Smooth muscle cell (in vitro differentiated cells): Measurements from ENCODE around the gene GRIK4. TPM values are rescaled to one million over a fixed set of nuclear protein-coding genes. Genes with fewer than 3 reads are reported as not detected.
"Not testable (repeated sequence)": the region's sequence is repeated elsewhere in the genome, so short reads cannot be mapped to it uniquely, and the experiment has no call there.

ENCODE experiments used
- DNase-seq: peaks from one replicate; lab custom pipeline; 2025; ENCODE audit not compliant: unreplicated experiment; lab: John Stamatoyannopoulos, UW
- H2AFZ ChIP-seq: fragments of 200-600 bp; sonication (generic); 2 replicates; pipeline ENCODE4 v1.6.0; 2016; ENCODE audit warnings: antibody characterized with exemption, low read depth, mild to moderate bottlenecking
- H3F3A ChIP-seq: fragments of 200-600 bp; sonication (generic); 2 replicates; pipeline ENCODE4 v1.6.0; 2017; ENCODE audit warnings: antibody characterized with exemption, low read depth
- H3K27ac ChIP-seq: fragments of 200-600 bp; sonication (generic); 2 replicates; pipeline ENCODE4 v1.5.1; 2016; ENCODE audit warnings: low read depth, mild to moderate bottlenecking
- H3K27me3 ChIP-seq: fragments of 200-600 bp; sonication (generic); 2 replicates; pipeline ENCODE4 v1.6.1; 2016; ENCODE audit warnings: low read depth, mild to moderate bottlenecking
- H3K36me3 ChIP-seq: fragments of 200-600 bp; sonication (generic); 2 replicates; pipeline ENCODE4 v1.5.1; 2016; ENCODE audit warnings: low read depth
- H3K4me1 ChIP-seq: fragments of 200-600 bp; sonication (generic); 2 replicates; pipeline ENCODE4 v1.5.1; 2016; ENCODE audit warnings: low read depth
- H3K4me2 ChIP-seq: fragments of 200-600 bp; sonication (generic); 2 replicates; pipeline ENCODE4 v1.6.0; 2016; ENCODE audit warnings: mild to moderate bottlenecking
- H3K4me3 ChIP-seq: fragments of 200-600 bp; sonication (generic); 2 replicates; pipeline ENCODE4 v1.5.1; 2016; ENCODE audit warnings: mild to moderate bottlenecking
- H3K79me2 ChIP-seq: fragments of 200-600 bp; sonication (generic); 2 replicates; pipeline ENCODE4 v1.6.0; 2016; ENCODE audit warnings: low read depth, mild to moderate bottlenecking
- H3K9ac ChIP-seq: fragments of 200-600 bp; sonication (generic); 2 replicates; pipeline ENCODE4 v1.6.0; 2016; ENCODE audit warnings: low read depth
- H3K9me3 ChIP-seq: fragments of 200-600 bp; sonication (generic); replicated peaks from 2 replicates; pipeline ENCODE4 v1.5.1; 2016; ENCODE audit warnings: low read depth
- H4K20me1 ChIP-seq: fragments of 200-600 bp; sonication (generic); 2 replicates; pipeline ENCODE4 v1.6.0; 2016; ENCODE audit warnings: low read depth
- WGBS: methylation state at CpG from one replicate; pipeline ENCODE4 v1.1.7; 2016; ENCODE audit warnings: low lambda C conversion rate; 5-methylcytosine and 5-hydroxymethylcytosine counted together
- polyA plus RNA-seq: library from polyadenylated mRNA; unstranded; fragments of >200 nt; fragmentation: Nextera tagmentation; extraction: Ambion mirVana; gene quantifications from 2 replicates; pipeline ENCODE4 v1.2.1, GENCODE V29; 2016
- total RNA-seq: library from RNA; depleted of rRNA; stranded (reverse); fragments of >200 nt; gene quantifications from 2 replicates; pipeline ENCODE4 v1.2.3, GENCODE V29; 2014
- TF ChIP-seq, protein P1 (sequence below): fragments of 200-600 bp; sonication (generic); IDR thresholded peaks from 2 replicates; pipeline ENCODE4 v1.5.1; 2017; ENCODE audit warnings: borderline replicate concordance, mild to moderate bottlenecking, antibody characterized with exemption; ENCODE audit not compliant: insufficient read depth, poor library complexity, severe bottlenecking

Gene GRIK4
- total and polyA plus RNA-seq, 2 experiments from 2014 or later: not detected

DNA sequence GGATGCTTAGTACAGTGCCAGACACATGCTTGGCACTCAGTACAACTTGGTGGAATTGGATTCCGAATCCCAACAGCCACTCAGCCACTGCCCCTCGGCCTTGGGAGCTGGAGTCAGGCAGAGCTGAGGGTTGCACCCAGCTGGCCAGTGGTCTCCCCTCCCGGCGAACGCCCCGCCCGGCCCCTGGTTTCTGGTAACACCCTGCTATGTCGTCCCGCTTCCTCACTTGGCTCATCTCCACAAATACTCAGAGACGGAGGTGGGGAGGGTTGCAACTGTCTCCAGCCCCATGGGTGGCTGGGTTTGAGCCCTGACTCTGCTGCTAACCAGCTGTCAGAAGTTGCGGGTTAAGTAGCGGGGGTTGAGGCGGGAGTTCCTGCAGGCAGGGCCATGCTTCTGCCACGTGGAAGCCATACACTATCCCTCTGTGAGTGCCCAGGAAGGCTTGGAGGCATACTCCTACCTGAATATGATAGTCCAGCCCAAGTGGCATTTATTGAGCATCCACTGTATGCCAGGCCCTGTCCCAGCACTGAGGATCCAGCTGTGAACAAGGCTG is 67.1 kb downstream of the GRIK4 start:
- H3K79me2 ChIP-seq: no peaks in the 10 kb centered on the region
- TF ChIP-seq, protein P1, sequence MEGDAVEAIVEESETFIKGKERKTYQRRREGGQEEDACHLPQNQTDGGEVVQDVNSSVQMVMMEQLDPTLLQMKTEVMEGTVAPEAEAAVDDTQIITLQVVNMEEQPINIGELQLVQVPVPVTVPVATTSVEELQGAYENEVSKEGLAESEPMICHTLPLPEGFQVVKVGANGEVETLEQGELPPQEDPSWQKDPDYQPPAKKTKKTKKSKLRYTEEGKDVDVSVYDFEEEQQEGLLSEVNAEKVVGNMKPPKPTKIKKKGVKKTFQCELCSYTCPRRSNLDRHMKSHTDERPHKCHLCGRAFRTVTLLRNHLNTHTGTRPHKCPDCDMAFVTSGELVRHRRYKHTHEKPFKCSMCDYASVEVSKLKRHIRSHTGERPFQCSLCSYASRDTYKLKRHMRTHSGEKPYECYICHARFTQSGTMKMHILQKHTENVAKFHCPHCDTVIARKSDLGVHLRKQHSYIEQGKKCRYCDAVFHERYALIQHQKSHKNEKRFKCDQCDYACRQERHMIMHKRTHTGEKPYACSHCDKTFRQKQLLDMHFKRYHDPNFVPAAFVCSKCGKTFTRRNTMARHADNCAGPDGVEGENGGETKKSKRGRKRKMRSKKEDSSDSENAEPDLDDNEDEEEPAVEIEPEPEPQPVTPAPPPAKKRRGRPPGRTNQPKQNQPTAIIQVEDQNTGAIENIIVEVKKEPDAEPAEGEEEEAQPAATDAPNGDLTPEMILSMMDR: no peak

DNA sequence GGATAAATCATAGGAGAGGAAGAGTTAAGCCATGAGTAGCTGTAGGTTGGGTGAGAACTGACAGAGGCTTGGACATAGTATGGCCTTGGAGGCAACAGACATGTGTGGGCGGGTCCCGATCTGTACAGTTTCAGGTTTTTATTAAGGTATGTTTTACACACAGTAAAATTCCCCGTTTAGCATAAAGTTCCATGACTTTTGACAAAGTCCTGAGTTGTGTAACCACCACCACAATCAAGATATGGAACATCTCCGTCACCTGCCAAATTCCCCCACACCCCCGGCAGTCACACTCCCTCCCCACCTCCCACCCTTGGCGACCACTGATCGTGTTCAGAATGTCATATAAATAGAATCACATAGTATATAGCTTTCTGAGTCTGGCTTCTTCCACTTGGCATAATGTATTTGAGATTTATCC is 68.1 kb downstream of the GRIK4 start:
- peaks cover 17% of the 10 kb centered on the region for H3K27me3 ChIP-seq
- no peak overlapping the region for H2AFZ ChIP-seq
- no peak overlapping the region for H3K4me3 ChIP-seq
- H3F3A ChIP-seq: no peaks in the 10 kb centered on the region
- DNase-seq: no peak
- H3K79me2 ChIP-seq: no peaks in the 10 kb centered on the region
- H4K20me1 ChIP-seq: no peaks in the 10 kb centered on the region
- no peak overlapping the region for H3K4me2 ChIP-seq
- WGBS: 85% methylated on average over 7 of the region's 7 CpGs
- H3K36me3 ChIP-seq: no peaks in the 10 kb centered on the region
- no peaks in the 10 kb centered on the region for H3K4me1 ChIP-seq
- no peak overlapping the region for H3K27ac ChIP-seq
- no peak overlapping the region for H3K9ac ChIP-seq
- H3K9me3 ChIP-seq: no peaks in the 10 kb centered on the region
- TF ChIP-seq, protein P1: no peak

More for the DNA sequence above, 67.1 kb downstream of the GRIK4 start:
- 91% methylated on average over 14 of the region's 14 CpGs for WGBS
- H3K36me3 ChIP-seq: no peaks in the 10 kb centered on the region
- no peaks in the 10 kb centered on the region for H3F3A ChIP-seq
- H3K27ac ChIP-seq: no peak overlapping the region
- H3K9ac ChIP-seq: no peak overlapping the region
- H3K27me3 ChIP-seq: peaks cover 17% of the 10 kb centered on the region
- no peaks in the 10 kb centered on the region for H3K9me3 ChIP-seq
- H3K4me2 ChIP-seq: no peak overlapping the region
- no peak for DNase-seq
- no peaks in the 10 kb centered on the region for H3K4me1 ChIP-seq
- no peak overlapping the region for H2AFZ ChIP-seq
- H3K4me3 ChIP-seq: no peak overlapping the region
- no peaks in the 10 kb centered on the region for H4K20me1 ChIP-seq

DNA sequence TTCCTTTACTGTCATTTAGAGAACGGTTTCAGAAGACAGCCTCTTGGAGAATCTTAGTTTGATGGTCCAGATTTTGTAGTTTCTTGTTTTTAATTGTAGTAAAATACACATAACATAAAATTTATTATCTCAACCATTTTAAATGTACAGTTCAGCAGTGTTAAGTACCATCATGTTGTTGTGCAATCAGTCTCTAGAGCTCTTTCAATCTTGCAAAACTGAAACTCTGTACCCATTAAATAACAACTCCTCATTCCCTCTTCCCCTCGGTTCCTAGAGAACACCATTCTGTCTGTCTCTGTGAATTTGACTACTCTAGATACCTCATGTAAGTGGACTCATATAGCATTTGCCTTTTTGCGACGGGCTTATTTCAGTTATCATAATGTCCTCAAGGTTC is 69.8 kb downstream of the GRIK4 start:
- TF ChIP-seq, protein P1: no peak
- H3K4me1 ChIP-seq: no peaks in the 10 kb centered on the region
- WGBS: 89% methylated on average over 4 of the region's 4 CpGs

DNA sequence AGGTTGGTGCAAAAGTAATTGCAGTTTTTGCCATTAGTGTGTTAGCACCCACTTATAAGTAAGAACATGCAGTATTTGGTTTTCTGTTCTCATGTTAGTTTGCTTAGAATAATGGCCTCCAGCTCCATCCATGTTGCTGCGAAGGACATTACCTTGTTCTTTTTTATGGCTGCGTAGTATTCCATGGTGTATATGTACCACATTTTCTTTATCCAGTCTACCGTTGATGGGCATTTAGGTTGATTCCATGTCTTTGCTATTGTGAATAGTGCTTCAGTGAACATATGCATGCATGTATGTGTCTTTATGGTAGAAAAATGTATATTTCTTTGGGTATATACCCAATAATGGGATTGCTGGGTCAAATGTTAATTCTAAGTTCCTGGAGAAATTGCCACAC is 71.0 kb downstream of the GRIK4 start:
- H3K4me2 ChIP-seq, H3K27ac ChIP-seq: not testable (repeated sequence)
- 96% methylated on average over 3 of the region's 3 CpGs for WGBS

More for the DNA sequence above, 69.8 kb downstream of the GRIK4 start:
- no peak for DNase-seq
- H3K9ac ChIP-seq: no peak overlapping the region
- peaks cover 17% of the 10 kb centered on the region for H3K27me3 ChIP-seq
- no peak overlapping the region for H3K4me2 ChIP-seq
- no peaks in the 10 kb centered on the region for H4K20me1 ChIP-seq
- no peaks in the 10 kb centered on the region for H3K79me2 ChIP-seq
- no peaks in the 10 kb centered on the region for H3F3A ChIP-seq
- no peak overlapping the region for H2AFZ ChIP-seq
- no peak overlapping the region for H3K27ac ChIP-seq
- no peaks in the 10 kb centered on the region for H3K9me3 ChIP-seq
- no peak overlapping the region for H3K4me3 ChIP-seq
- no peaks in the 10 kb centered on the region for H3K36me3 ChIP-seq

More for the DNA sequence above, 71.0 kb downstream of the GRIK4 start:
- H3K27me3 ChIP-seq, H3K4me1 ChIP-seq, H3K9ac ChIP-seq, DNase-seq, H3F3A ChIP-seq, H2AFZ ChIP-seq, H4K20me1 ChIP-seq, H3K36me3 ChIP-seq, H3K79me2 ChIP-seq, H3K9me3 ChIP-seq, H3K4me3 ChIP-seq: not testable (repeated sequence)
